Lung (tissue), 12 donors: ENCODE results near the gene TRIM47. TPM values are rescaled to one million over a fixed set of nuclear protein-coding genes. Genes with fewer than 3 reads are reported as not detected.

ENCODE experiments used
- ATAC-seq: fragments of 200-7000 bp; cut with Tn5 transposase; one replicate; pipeline ENCODE4 v1.9.1; 2020; ENCODE audit warnings: moderate number of reproducible peaks; ENCODE audit not compliant: insufficient read depth, low FRiP score
- DNase-seq, 3 donors: peaks; one replicate each; pipeline ENCODE4 v3.0.0-alpha.2; 2013 to 2017
- H3K27ac ChIP-seq, 2 donors: one replicate each; pipeline ENCODE4 v1.5.1; 2013; ENCODE audit warnings: mild to moderate bottlenecking in 2 of 2, moderate library complexity in 2 of 2, control low read depth in 1 of 2, inconsistent platforms in 1 of 2, low read depth in 1 of 2, low read length in 1 of 2
- H3K27me3 ChIP-seq, 3 donors: one replicate each; pipeline ENCODE4 v1.5.1; 2013; ENCODE audit warnings: low read length in 2 of 3; ENCODE audit not compliant: control insufficient read depth in 3 of 3, insufficient read depth in 3 of 3
- H3K36me3 ChIP-seq, 4 donors: one replicate each; pipeline ENCODE4 v1.5.1; 2013; ENCODE audit warnings: low read length in 4 of 4, mild to moderate bottlenecking in 1 of 4, moderate library complexity in 1 of 4; ENCODE audit not compliant: control insufficient read depth in 4 of 4, insufficient read depth in 4 of 4
- H3K4me1 ChIP-seq, 5 donors: one replicate each; pipeline ENCODE4 v1.5.1; 2013; ENCODE audit warnings: low read length in 5 of 5, mild to moderate bottlenecking in 2 of 5, moderate library complexity in 1 of 5; ENCODE audit not compliant: control insufficient read depth in 5 of 5, insufficient read depth in 5 of 5
- H3K4me3 ChIP-seq: one replicate; pipeline ENCODE4 v1.5.1; 2013; ENCODE audit warnings: mild to moderate bottlenecking, control low read depth, moderate library complexity
- H3K9ac ChIP-seq, 2 donors: one replicate each; pipeline ENCODE4 v1.5.1; 2013; ENCODE audit warnings: low read length in 2 of 2, control low read depth in 1 of 2; ENCODE audit not compliant: insufficient read depth in 1 of 2
- H3K9me3 ChIP-seq, 4 donors: one replicate each; pipeline ENCODE4 v1.5.1; 2013; ENCODE audit warnings: low read length in 3 of 4, mild to moderate bottlenecking in 1 of 4, moderate library complexity in 1 of 4; ENCODE audit not compliant: control insufficient read depth in 4 of 4, insufficient read depth in 3 of 4
- CTCF ChIP-seq: IDR thresholded peaks from 2 replicates; pipeline ENCODE4 v1.5.1; 2012; ENCODE audit warnings: mild to moderate bottlenecking; ENCODE audit errors: control extremely low read depth, extremely low read depth
- WGBS, 2 donors: extraction: QIAGEN DNeasy Blood & Tissue Kit; methylation state at CpG; one replicate each; pipeline ENCODE4 v1.1.7; 2013; 5-methylcytosine and 5-hydroxymethylcytosine counted together
- polyA plus RNA-seq, 2 donors: library from polyadenylated mRNA; stranded (reverse); fragments of 200-250 nt; gene quantifications; one replicate each; pipeline ENCODE4 v1.2.1, GENCODE V29; 2013
- total RNA-seq, 2 donors: library from RNA; depleted of rRNA in 1 of 2; stranded (reverse); fragments of >200 nt in 1 of 2; gene quantifications; one replicate each; pipeline ENCODE4 v1.2.1, GENCODE V29; 2014 to 2021
- donor health status: control.
- donor health status: control.
- donor health status: Bipolar disorder and iron deficiency.
- donor health status: healthy.
- donor health status: DM: yes; HTN: yes; CAD: no.

Gene TRIM47
- total and polyA plus RNA-seq, 4 donors = 22.9 to 78.3 (median 28.0) TPM

- no peak overlapping the region for H3K9ac ChIP-seq
- ATAC-seq (no peak), DNase-seq (no peak)
- H3K4me1 ChIP-seq = peaks cover 0 to 25% (median 6%) of the 10 kb centered on the region in 5 donors
- H3K9me3 ChIP-seq = no peaks in the 10 kb centered on the region
- no peak for TF ChIP-seq CTCF
- no peak overlapping the region for H3K4me3 ChIP-seq
- WGBS, 2 donors = 82 to 84% methylated on average over 15 of the region's 15 CpGs
- no peak overlapping the region for H3K27ac ChIP-seq
- no peaks in the 10 kb centered on the region for H3K27me3 ChIP-seq
- H3K36me3 ChIP-seq = peaks cover 0 to 47% (median 2%) of the 10 kb centered on the region in 4 donors
Observed at GRCh38 chr17:75831032-75831571, 47.3 kb downstream of the TRIM47 start.

DNA sequence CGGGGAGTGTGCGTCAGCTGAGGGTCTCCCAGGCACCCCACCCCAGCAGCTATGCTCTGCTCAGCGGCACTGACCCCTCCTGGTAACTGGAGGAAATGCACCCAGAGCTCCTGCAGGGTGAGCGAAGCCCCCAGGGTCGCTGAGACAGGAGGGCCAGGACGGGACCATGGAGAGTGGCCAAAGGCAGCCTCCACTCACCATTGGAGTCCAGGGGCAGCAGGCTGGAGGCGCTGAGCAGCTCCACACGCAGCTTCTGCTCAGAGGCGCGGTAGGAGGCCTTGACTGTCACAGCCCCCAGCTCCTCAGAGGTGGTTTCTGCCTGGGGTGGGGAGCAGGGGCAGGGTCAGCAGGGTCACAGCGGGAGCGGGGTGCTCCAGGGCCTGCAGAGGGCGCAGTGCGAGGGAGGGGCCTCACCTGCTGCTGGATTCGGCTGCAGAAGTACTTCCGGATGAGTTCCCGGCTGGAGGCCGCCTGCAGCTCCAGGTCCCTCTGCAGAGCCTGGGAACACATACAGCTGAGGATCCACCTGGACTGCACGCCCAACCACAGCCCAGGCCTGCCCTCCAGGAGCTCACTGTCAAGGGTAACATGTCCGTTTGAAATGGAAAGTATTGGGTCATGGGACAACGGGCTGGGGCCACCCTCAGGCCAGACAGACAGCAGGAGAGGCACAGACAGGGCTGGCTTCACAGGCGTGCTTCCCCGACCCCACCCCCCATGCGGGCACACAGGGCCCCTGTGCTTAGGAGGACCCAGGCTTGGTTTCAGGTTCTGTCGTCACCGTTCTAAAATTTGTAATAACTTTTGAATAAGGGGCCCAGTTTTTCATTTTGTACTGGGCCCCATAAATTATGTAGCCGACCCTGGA lies 48.0 kb downstream of the TRIM47 start:
- peaks cover 0 to 45% (median 2%) of the 10 kb centered on the region in 4 donors for H3K36me3 ChIP-seq
- ATAC-seq (no peak), DNase-seq (no peak)
- no peak overlapping the region for H3K9ac ChIP-seq
- no peak for TF ChIP-seq CTCF
- H3K4me3 ChIP-seq = no peak overlapping the region
- no peak overlapping the region for H3K27ac ChIP-seq
- no peaks in the 10 kb centered on the region for H3K9me3 ChIP-seq
- WGBS, 2 donors = 87 to 88% methylated on average over 23 to 27 of the region's 27 CpGs
- peaks cover 0 to 22% (median 6%) of the 10 kb centered on the region in 5 donors for H3K4me1 ChIP-seq
- H3K27me3 ChIP-seq = no peaks in the 10 kb centered on the region

DNA sequence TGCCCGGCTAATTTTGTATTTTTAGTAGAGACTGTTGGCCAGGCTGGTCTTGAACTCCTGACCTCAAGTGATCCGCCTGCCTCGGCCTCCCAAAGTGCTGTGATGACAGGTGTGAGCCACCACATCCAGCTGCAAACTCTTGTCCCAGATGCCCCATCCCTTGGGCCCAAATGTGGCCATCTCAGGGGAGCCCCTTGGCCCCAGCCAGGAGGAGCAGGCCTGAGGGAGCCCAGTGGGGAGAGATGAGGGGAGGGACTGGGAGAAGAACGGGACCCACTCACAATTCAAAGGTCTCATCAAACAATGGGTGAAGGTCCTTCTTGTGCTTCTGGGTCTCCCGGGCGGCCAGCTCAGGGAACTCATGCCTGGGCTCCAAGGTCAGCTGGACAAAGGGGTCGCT lies 48.6 kb downstream of the TRIM47 start:
- whole genome bisulfite sequencing, 2 donors = 89 to 92% methylated on average over 7 of the region's 7 CpGs
- no peak overlapping the region for H3K4me3 ChIP-seq
- H3K9ac ChIP-seq = no peak overlapping the region
- no peak for TF ChIP-seq CTCF
- no peak for DNase-seq
- H3K36me3 ChIP-seq = peaks cover 0 to 46% (median 2%) of the 10 kb centered on the region in 4 donors
- H3K27me3 ChIP-seq = no peaks in the 10 kb centered on the region
- H3K27ac ChIP-seq = no peak overlapping the region
- ATAC-seq = no peak
- no peaks in the 10 kb centered on the region for H3K9me3 ChIP-seq
- H3K4me1 ChIP-seq = peaks cover 0 to 18% (median 6%) of the 10 kb centered on the region in 5 donors
